Stimulated activated CD4-positive, alpha-beta T cell treated with anti-CD3 and anti-CD28 coated beads, Interleukin-1b, Interleukin-23, amount 100 ng/mL, for 48 hours (primary cell): ENCODE data around the gene AUNIP.
A peak's percentile ranks its signal among the peaks of the same experiment; 100 is the strongest.

Source experiments
- DNase-seq: peaks from one replicate; pipeline ENCODE4 v3.0.0-alpha.2; 2020

AUNIP gene

DNA sequence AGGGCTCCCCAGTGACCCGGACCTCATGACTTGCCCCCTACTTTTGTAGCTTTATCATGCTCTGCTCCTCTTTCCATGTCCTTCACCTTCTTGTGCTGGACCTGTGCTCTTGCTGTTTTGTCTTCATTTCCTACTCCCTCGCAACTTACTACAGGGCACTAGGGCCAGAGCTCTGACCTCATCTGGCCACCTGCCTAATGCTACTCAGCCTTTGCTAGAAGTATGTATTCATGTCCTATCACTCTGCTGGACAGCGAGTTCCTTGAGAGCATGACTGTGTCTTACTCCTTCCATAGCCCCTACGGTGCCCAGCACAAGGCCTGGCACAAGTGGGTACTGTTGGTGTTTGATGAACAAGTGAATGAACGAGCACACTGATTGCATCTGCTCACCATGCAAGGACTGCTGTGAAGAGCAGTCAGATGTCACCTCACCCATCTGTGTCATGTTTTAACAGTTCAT, 37.6 kb downstream of the AUNIP start:
- no peak for DNase-seq

DNA sequence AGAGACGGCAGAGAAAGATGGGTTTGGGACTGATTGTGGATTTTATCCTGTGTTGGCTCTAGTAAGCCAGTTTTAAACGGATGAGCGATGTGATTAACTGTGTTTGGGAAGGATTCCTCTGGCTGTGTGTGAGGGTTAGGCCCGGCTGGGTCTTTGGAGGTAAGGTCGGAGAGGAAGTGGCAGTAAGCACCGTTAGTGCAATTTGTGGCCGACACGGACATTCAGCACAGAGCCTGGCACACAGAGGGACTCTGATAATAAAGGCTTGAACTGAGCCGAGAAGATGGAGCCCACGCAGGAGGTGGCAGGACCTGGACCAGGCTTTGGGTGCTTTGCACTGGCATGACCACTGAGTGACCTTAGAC, 38.2 kb downstream of the AUNIP start:
- no peak for DNase-seq

DNA sequence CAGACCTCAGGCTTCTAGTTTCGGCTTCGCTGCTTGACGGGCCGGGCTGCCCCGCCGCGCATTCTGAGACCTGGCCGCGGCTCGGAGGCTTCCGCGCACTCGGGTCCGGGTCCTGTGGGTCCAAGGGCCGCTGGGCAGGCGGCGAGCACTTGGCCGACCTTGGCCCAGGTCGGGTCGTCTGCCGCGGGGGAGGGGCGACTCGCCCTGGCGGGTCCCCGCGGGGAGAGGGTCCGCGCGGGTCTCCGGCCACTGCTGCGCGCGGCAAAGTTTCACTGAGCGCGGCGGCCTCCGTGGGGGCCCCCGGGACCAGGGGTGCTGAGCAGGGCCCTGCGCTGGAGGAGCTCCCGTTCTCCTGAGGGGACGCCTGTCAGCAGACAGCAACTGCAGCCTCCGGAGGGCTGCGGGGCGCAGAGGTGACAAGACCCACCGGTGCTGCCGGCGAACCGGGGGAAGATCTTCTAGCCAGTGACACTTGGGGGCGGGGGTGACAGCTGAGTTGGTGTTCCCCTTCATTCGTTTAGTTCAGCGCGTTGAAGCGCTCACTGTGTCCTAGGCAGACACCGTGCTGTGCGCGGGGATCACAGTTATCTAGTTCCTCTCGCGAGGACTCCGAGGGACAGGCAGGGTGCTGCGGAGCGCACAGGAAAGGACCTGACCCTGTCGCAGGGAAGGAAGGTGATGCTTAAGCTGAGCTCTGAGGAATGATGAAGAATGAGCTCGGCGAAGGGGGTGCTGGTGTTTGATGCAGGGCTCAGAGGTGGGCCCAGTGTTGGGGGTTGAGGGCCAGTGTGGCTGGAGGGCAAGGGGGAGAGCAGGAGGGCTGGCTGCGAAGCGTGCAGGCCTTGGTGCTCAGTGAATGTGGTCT, 38.8 kb downstream of the AUNIP start:
- DNase-seq, result peak; percentile 78

DNA sequence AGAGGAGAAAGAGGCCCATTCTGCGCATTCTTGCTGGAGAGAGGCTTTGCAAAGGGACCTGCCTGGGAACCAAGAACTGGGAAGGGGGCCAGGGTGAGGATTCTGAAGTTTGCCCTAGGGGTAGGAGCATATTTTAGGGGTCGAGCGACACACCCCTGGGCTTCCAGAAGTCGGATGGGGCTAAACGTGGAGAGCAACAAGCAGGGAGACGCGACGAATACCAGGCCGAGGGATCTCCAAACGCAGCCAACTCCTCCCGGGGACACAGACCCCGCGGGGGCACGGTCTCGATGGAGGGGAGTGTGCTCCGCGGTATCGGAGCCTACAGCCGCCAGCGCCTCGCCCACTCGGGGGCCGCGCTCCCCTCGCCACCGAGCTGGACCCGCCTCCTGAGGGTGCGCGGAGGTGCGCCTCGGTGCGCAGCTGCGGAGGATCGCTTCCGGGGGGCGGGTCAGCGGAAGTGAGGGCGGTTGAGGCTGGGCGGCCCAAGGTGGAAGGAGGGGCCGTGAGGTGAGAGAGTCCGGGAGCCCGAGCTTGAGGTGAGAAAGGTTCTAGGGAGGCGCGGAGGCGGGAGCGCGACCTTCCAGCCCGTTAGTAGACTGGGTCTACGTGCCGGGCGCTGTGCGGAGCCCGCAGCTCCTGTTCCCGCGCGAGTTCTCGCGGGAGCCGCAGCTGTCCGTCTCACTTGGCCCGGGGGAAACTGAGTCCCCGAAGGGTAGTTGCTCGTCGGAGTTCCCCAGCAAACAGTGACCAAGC, 39.6 kb downstream of the AUNIP start, which contains the start of gene MTFR1L:
Gene MTFR1L (plus strand): TSS at position 464 of the 756 bp plus-strand sequence. CDS start 3,151 bp downstream, outside the sequence.
- peak; percentile 94 for DNase-seq

DNA sequence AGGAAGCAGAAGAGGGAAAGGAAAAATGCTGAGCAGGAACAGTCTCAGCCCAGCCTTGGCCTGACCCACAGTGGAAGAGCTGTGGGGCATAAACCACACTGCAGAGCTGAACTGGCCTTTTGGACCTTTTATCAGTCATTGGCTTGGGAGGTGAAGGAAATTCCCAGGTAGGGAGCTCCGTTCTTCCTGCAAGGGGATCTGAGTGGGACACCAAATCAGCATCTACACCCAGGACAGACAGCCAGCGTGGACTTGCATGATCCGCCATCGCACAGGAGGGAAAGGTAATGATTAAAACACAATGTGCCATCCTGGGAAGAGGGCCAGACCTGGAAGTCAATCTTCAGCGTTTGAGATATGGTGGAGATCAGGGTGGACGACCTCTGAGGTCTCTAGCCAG, 40.7 kb downstream of the AUNIP start:
- no peak for DNase-seq

DNA sequence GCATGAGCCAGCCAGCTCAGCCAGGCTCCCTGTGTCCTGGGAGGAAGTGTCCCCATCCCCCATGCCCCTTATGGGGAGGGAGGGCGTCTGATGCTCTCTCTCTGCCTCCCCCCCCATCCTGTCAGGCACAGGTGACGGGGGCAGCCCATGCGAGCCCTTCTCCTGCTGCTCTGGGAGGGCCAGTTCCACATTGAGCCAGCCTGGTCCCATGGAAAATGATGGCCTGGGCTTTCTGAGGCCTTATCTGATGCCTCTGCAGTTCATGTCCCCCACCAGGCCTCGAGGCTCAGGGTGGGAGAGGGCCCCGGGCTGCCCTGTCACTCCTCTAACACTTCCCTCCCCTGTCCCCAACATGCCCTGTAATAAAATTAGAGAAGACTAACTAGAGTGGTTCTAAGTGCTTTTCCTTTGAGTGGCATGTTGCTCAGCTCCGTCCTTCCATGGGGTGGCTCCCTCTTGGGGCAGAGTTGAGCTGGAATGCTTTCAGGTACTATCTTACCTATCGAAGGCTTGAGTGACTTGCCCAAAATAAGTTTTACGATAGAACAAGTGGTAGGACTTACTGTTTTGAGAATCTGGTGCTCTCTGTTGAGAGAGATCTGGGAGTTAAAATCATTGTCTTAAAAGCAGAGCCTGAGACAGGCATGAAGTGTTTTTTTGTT, 41.3 kb downstream of the AUNIP start:
- DNase-seq, result no peak

DNA sequence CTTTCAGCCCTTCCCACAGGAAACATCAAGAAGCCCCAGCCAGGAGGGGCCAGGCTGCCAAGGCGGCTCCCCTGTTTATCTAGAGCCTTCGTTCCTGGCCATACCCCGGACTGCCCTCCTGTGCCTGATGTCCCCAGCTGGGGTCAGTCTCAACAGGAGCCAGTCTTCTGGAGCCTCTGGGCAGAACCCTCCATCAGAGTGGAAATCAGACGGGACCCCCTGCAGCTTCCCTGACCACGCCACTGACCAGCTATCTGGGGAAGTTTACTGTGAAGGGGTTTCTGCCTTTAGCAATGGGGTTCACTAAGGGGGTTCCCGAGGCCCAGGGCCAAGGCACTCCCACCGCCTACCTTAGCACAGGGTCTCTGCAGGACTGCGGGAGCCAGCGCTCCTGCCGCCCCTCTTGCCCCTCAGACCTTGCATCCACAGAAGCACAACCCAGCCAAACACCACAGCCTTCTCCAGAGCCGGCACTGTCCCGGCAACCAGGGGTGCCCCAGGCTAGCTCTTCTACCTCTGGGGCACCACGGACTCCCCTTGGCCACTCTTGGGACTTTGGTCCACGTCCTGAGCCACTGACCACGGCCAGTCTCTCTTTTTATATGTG, 43.0 kb downstream of the AUNIP start:
- no peak for DNase-seq

DNA sequence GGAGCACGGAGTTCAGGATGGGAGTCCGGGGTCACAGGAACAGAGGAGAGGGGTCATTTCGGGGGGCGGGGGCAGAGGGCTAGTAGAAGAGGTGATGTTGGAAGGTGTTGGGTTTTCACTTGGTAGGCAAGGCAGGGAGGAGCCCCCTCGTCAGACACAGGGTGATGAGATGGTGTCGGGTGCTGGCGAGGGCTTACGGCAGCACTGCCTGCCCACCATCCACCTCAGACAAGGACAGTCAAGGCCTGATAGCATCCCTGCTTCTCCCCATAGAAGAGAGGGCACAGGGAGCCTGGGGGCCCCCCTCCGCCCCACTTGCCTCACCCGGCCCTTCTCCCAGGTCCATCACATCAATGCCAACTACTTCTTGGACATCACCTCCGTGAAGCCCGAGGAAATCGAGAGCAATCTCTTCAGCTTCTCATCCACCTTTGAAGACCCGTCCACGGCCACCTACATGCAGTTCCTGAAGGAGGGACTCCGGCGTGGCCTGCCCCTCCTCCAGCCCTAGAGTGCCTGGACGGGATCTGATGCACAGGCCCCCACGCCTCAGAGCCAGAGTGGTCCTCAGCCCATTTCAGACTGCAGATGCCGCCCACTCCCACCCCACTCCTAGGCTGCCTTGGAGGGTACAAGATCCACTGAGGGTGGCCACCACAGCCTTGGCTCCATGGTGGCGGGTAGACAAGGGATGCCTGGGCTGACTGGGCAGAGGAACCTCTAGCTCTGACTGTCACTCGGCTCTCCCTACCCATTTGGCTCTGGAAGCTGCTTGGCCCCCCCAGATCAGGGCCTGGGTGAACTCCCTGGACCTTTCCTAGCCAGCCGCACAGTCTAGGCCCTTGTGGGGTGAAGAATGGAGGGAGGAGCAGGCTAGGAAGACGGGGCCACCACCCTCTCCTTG, 43.8 kb downstream of the AUNIP start:
- no peak for DNase-seq

DNA sequence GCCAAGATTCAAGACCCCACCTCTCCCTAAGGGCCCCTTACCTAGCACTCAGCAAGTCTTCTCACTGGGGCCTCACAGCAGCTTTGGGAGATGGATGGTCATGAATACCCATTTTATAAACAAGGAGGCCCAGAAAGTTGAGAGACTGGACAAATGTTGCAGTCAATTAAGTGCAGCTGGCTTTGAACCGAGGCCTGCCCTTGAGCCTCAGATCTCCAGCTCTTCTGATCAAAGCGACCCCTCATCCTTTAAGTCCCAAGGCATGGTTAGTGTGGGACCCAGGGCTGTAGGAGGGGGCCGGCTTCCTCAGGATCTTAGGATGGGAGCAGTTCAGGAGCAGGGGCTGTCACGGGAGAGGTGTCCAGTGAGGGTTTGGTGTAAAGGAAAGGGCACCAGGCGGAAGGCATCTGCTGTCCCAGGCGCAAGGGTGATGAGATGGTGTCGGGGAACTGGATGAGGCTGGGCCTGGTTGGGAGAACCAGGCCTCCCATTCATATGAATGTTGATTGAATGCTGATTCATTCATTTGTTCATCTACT, 44.6 kb downstream of the AUNIP start:
- DNase-seq, result no peak

DNA sequence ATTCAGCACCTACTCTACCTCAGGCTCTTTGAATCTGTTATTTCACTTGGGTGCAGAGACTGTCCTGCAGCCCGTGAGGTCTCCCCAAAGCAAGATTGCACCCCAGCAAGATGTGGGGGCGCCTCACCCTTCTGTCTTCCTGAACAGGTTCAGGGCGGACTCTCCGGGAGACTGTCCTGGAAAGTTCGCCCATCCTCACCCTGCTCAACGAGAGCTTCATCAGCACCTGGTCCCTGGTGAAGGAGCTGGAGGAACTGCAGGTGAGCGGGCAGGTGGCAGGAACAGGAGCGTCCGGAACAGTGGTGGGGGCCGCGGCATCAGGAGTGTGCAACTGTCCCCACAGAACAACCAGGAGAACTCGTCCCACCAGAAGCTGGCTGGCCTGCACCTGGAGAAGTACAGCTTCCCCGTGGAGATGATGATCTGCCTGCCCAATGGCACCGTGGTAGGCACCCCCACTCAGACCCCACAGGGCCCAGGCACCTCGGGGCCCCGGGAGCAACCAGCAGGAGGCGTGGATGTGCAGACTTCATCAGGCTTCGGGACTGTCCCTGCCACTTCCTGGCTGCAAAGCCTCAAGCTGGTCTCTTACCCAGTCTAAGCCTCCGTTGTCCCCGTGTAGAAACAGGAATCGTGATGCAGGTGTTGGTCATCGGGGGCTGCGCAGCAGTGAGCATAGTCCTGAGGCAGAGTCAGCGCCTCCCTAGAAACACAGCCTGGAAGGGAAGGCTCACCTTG, 45.4 kb downstream of the AUNIP start:
- no peak for DNase-seq

DNA sequence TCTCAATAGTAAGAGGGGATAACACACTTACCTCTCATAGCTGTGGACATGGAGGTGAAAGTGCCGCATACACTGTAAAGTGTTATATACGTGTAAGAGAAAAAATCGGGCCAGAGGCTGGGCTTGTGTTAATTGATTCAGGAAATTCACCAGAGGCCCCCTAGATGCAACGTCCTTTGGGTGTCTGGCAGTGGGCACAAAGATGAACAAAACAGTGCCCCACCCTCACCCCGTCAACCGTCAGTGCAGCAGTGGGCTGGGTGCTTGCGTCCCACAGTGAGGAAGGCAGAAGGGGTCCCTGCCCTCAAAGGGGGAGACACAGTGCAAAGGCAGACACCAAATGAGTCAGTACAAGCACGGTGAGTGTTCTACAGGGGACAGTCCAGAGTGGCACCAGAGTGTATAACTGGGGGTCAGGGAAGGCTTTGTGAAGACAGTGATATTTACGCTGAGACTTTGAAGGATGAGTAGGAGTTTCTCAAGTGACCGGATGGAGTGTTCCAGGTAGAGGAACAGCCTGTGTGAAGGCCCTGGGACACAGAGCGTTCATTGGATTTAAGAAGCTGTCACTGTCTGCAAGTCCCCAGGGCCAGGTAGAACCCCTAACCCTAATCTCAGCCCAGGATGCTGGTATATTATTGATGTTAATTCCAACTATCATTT, 46.1 kb downstream of the AUNIP start:
- DNase-seq, result no peak

DNA sequence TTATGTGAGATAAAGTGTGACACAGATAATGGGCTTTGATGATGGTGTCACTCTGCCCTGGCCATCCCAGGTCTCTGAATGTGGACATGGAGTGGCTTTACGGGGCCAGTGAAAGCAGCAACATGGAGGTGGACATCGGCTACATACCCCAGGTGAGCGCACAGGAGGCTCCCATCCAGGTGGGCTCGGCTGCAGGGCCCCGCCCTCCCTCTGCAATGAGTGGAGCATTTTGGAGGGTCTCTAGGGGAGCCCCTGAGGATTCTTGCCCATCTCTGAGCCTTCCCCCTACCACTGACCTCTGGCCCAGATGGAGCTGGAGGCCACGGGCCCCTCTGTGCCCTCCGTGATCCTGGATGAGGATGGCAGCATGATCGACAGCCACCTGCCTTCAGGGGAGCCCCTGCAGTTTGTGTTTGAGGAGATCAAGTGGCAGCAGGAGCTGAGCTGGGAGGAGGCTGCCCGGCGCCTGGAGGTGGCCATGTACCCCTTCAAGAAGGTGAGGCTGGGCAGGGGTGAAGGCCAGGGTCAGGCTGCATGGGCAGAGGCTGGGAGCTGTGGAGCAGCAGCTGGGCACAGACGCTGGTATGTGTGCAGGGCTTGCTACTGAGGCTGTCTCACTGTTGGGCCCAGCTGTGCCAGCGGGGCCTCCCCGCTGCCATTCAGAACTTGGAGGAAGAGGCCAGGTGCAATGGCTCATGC, 47.7 kb downstream of the AUNIP start:
- DNase-seq, result no peak

DNA sequence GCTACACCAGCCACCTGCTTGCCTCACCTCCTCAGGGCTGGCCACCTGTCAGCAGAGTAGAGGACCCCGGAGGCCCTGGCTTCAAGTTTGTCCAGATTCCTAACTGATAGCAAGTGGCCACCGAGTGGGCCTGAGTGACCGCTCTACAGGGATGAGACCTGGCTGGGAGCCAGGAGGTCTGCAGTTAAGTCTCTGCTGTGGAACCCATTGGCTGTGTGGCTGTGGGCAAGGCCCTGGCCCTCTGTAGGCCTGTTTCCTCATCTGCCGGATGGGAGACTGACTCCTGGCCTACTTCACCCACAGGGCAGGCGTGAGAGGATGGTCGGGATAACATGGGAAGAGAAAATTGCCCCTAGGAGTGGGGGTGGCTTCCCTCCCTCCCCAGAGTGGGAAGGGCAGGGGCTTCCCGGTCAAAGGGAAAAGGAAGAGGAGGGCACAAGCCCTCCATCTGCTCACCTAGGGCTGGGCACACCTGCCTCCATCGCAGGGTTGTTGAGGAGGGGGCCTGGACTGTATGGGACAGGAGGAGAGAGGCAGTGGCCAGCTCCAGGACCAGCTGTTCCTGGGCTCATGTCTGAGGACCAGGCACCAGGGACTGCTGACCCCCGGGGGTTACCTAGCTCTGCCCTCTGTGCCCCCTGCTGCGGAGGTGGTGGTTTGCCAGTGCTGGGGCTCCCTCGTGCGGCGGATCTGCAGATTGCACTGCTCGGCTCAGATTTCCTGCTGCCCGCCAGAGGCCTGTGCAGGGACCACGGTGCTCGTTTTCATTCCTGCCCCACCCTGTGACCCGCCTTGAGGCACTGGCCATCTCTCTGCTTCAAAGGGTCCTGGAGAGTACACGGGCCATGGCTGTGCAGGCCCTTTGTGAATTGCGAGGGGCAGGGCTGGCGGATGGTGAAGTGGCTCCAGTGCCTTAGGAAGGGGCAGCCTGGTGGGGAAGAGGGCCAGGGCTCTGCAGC, 48.6 kb downstream of the AUNIP start:
- peak; percentile 75 for DNase-seq

DNA sequence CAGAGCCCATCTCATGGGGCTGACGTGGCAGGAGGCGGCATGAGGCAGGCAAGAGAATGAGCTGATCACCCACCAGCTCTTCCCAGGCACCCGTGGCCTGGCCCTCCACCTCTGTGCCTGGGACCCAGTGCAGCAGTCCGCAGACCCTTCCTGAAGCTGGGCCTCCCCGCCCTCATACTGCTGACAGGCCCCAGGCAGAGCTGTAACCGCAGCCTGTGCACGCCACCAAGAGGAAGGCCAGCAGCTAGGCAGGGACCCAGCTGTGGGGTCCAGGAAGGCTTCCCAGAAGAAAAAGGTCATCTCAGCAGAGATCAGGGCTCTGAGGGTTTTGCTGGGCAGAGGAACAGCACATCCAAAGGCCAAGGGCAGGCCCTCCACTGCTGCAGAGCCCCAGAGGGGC, 49.3 kb downstream of the AUNIP start:
- no peak for DNase-seq

DNA sequence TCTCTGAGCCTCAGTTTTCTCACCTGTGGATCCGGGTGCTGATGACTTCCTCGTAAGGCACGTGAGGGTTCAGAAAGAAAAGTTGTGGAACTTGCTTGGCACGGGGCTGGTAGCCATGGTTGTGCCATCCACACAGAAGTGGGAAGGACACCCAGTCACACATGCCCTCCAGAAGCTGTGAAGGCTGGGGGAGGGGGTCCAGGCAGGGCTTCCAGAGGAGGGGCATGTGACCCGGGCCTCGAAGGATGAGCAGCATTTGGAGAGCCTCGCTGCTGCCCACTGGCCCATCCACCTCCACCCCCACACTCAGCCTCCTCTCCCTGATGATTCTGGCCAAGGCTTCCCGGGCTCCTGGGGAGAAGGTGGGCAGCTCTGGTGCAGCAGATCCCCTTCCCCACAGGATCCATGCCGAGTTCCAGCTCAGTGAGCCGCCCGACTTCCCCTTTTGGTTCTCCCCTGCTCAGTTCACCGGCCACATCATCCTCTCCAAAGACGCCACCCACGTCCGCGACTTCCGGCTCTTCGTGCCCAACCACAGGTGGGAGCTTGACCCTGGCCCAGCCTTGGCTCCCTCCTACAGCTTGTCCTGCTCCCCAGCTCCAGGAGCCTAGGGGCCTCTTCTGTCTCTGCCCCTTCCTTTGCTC, 49.9 kb downstream of the AUNIP start:
- DNase-seq, result no peak

DNA sequence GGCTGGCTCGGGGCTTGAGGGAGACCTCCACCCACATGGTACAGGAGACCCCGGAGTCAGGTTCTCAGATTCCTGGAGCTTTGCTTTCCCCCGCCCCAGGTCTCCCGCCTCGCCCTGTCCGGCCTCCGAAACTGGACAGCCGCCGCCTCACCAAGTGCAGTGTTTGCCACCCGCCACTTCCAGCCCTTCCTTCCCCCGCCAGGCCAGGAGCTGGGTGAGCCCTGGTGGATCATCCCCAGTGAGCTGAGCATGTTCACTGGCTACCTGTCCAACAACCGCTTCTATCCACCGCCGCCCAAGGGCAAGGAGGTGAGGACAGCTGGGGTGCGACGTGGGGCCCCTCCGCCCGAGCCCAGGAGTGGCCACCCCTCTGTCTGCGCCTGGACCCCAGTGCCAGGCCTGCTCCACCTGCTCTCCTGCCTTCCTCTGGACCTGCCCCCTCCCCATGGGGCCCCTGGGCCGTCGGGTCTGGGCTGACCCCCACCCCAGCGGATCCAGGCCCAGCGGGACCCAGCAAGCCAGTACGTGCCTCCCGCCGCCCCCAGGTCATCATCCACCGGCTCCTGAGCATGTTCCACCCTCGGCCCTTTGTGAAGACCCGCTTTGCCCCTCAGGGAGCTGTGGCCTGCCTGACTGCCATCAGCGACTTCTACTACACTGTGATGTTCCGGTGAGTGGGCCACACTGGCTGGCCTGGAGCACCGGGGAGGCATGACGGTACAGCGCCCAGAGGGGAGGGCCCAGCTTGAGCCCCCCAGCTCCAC, 50.6 kb downstream of the AUNIP start:
- no peak for DNase-seq
